PFSK-1 (cell line): ENCODE measurements around the gene DDO.

ENCODE experiments used
- POLR2AphosphoS5 ChIP-seq: IDR thresholded peaks from 2 replicates; pipeline ENCODE4 v1.6.1; 2012; ENCODE audit warnings: low read depth, mild to moderate bottlenecking, control low read depth, low read length, moderate library complexity
- SIN3A ChIP-seq: IDR thresholded peaks from 2 replicates; pipeline ENCODE4 v1.6.1; 2012; ENCODE audit warnings: mild to moderate bottlenecking, low read length, moderate library complexity, borderline replicate concordance; ENCODE audit not compliant: insufficient read depth
- TAF1 ChIP-seq: IDR thresholded peaks from 2 replicates; pipeline ENCODE4 v1.6.1; 2012; ENCODE audit warnings: low read length, control low read depth, borderline replicate concordance; ENCODE audit not compliant: insufficient read depth
- TF ChIP-seq, protein P1 (sequence below), 2 experiments: IDR thresholded peaks; 2 replicates each; pipeline versions ENCODE4 v1.6.1 to v1.8.0; 2011 to 2012; ENCODE audit warnings: low read depth in 2 of 2, low read length in 2 of 2, control low read depth in 1 of 2, inconsistent platforms in 1 of 2, mild to moderate bottlenecking in 1 of 2, moderate library complexity in 1 of 2; ENCODE audit not compliant: insufficient read depth in 1 of 2

DNA sequence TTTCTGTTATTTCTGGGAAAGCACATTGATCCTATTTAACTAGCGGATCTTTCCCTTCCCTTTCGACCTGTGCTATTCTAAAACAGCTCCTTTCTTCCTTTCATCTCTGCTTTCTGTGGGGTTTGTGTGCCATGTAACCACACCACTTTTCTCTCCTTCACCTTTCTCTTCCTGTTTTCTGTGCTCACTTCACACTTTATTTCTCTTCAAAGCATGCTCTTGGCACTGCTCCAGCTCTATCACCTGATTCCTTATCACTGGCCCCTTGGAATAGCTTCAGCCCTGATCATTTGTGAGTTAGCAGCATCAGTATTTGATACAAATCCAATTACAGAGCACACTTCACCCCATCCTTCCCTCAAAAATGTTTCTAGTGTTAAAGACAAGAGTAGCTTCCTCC is 49.1 kb downstream of the DDO start:
- TF ChIP-seq SIN3A (no peak), POLR2AphosphoS5 (no peak), TAF1 (no peak)
- TF ChIP-seq, protein P1, sequence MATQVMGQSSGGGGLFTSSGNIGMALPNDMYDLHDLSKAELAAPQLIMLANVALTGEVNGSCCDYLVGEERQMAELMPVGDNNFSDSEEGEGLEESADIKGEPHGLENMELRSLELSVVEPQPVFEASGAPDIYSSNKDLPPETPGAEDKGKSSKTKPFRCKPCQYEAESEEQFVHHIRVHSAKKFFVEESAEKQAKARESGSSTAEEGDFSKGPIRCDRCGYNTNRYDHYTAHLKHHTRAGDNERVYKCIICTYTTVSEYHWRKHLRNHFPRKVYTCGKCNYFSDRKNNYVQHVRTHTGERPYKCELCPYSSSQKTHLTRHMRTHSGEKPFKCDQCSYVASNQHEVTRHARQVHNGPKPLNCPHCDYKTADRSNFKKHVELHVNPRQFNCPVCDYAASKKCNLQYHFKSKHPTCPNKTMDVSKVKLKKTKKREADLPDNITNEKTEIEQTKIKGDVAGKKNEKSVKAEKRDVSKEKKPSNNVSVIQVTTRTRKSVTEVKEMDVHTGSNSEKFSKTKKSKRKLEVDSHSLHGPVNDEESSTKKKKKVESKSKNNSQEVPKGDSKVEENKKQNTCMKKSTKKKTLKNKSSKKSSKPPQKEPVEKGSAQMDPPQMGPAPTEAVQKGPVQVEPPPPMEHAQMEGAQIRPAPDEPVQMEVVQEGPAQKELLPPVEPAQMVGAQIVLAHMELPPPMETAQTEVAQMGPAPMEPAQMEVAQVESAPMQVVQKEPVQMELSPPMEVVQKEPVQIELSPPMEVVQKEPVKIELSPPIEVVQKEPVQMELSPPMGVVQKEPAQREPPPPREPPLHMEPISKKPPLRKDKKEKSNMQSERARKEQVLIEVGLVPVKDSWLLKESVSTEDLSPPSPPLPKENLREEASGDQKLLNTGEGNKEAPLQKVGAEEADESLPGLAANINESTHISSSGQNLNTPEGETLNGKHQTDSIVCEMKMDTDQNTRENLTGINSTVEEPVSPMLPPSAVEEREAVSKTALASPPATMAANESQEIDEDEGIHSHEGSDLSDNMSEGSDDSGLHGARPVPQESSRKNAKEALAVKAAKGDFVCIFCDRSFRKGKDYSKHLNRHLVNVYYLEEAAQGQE (IDR thresholded peaks at IDR 0.05; ENCODE audit: insufficient read depth in 1 of 2, low read depth in 2 of 2, low read length in 2 of 2): no peak
